Liver (tissue), 9 donors: ENCODE results near the gene PCGF2. TPM values are rescaled to one million over a fixed set of nuclear protein-coding genes. Genes with fewer than 3 reads are reported as not detected.

ENCODE experiments used
- DNase-seq: peaks from one replicate; pipeline ENCODE4 v3.0.0-alpha.2; 2017; ENCODE audit warnings: low spot score
- H3K27ac ChIP-seq, 2 donors: one replicate each; pipeline ENCODE4 v1.7.0; 2013; ENCODE audit warnings: inconsistent platforms in 2 of 2, low read length in 2 of 2, control low read depth in 1 of 2, low read depth in 1 of 2, mild to moderate bottlenecking in 1 of 2
- H3K27me3 ChIP-seq, 4 donors: one replicate each; pipeline versions ENCODE4 v1.6.1 to v1.7.0; 2013; ENCODE audit warnings: low read length in 3 of 4, inconsistent platforms in 1 of 4, mild to moderate bottlenecking in 1 of 4, moderate library complexity in 1 of 4; ENCODE audit not compliant: control insufficient read depth in 4 of 4, insufficient read depth in 4 of 4
- H3K36me3 ChIP-seq, 4 donors: one replicate each; pipeline versions ENCODE4 v1.6.1 to v1.7.0; 2013; ENCODE audit warnings: low read length in 3 of 4, mild to moderate bottlenecking in 3 of 4, low read depth in 1 of 4, moderate library complexity in 1 of 4; ENCODE audit not compliant: control insufficient read depth in 4 of 4, insufficient read depth in 3 of 4
- H3K4me1 ChIP-seq, 4 donors: one replicate each; pipeline versions ENCODE4 v1.6.1 to v1.7.0; 2013; ENCODE audit warnings: low read length in 3 of 4, mild to moderate bottlenecking in 3 of 4, moderate library complexity in 1 of 4; ENCODE audit not compliant: control insufficient read depth in 4 of 4, insufficient read depth in 4 of 4
- H3K4me3 ChIP-seq, 3 donors: one replicate each; pipeline versions ENCODE4 v1.6.1 to v1.7.0; 2013; ENCODE audit warnings: low read length in 3 of 3, control low read depth in 1 of 3, low read depth in 1 of 3, mild to moderate bottlenecking in 1 of 3
- H3K9ac ChIP-seq, 2 donors: one replicate each; pipeline ENCODE4 v1.7.0; 2013; ENCODE audit warnings: low read length in 2 of 2, mild to moderate bottlenecking in 2 of 2, moderate library complexity in 2 of 2, control low read depth in 1 of 2, low read depth in 1 of 2
- H3K9me3 ChIP-seq, 4 donors: one replicate each; pipeline versions ENCODE4 v1.6.1 to v1.7.0; 2013; ENCODE audit warnings: low read length in 3 of 4; ENCODE audit not compliant: control insufficient read depth in 4 of 4
- CTCF ChIP-seq: fragments of 150-350 bp; IDR thresholded peaks from 2 replicates; pipeline ENCODE4 v1.5.1; 2017; ENCODE audit warnings: improper control_type of control experiment, low read depth, low read length; ENCODE audit not compliant: missing input control
- FOXA1 ChIP-seq: IDR thresholded peaks from 2 replicates; pipeline ENCODE4 v1.6.1; 2016; ENCODE audit warnings: antibody characterized with exemption
- FOXA2 ChIP-seq: IDR thresholded peaks from 2 replicates; pipeline ENCODE4 v1.6.1; 2016; ENCODE audit warnings: antibody characterized with exemption
- GABPA ChIP-seq, 2 donors: IDR thresholded peaks in 1 of 2; conservative IDR thresholded peaks in 1 of 2; 2 replicates each; pipeline ENCODE4 v1.6.1; 2016; ENCODE audit warnings: antibody characterized with exemption in 2 of 2, mild to moderate bottlenecking in 1 of 2, moderate library complexity in 1 of 2
- JUND ChIP-seq, 2 donors: IDR thresholded peaks; 2 replicates each; pipeline ENCODE4 v1.6.1; 2016; ENCODE audit warnings: antibody characterized with exemption in 2 of 2
- REST ChIP-seq: IDR thresholded peaks from 2 replicates; pipeline ENCODE4 v1.6.1; 2016; ENCODE audit warnings: antibody characterized with exemption, mild to moderate bottlenecking
- RXRA ChIP-seq, 2 donors: IDR thresholded peaks; 2 replicates each; pipeline ENCODE4 v1.6.1; 2017 to 2018; ENCODE audit warnings: antibody characterized with exemption in 2 of 2, mild to moderate bottlenecking in 1 of 2
- SP1 ChIP-seq: IDR thresholded peaks from 2 replicates; pipeline ENCODE4 v1.6.1; 2018; ENCODE audit warnings: antibody characterized with exemption, mild to moderate bottlenecking
- TAF1 ChIP-seq: conservative IDR thresholded peaks from 2 replicates; pipeline ENCODE4 v1.6.1; 2016; ENCODE audit warnings: antibody characterized with exemption, mild to moderate bottlenecking
- YY1 ChIP-seq: IDR thresholded peaks from 2 replicates; pipeline ENCODE4 v1.6.1; 2016; ENCODE audit warnings: antibody characterized with exemption, mild to moderate bottlenecking
- ZBTB33 ChIP-seq: IDR thresholded peaks from 2 replicates; pipeline ENCODE4 v1.6.1; 2016; ENCODE audit warnings: antibody characterized with exemption
- whole genome bisulfite sequencing: extraction: QIAGEN DNeasy Blood & Tissue Kit; methylation state at CpG from one replicate; pipeline ENCODE4 v1.1.7; 2013; 5-methylcytosine and 5-hydroxymethylcytosine counted together
- polyA plus RNA-seq, 2 donors: library from polyadenylated mRNA; stranded (reverse) in 1 of 2; unstranded in 1 of 2; fragments of 200-250 nt in 1 of 2; fragments of >200 nt in 1 of 2; fragmentation: Nextera tagmentation in 1 of 2; extraction: Ambion mirVana in 1 of 2; gene quantifications; one replicate each; pipeline versions ENCODE4 v1.2.1 to v1.2.3, GENCODE V29; 2013 to 2015
- total RNA-seq, 2 donors: library from RNA; depleted of rRNA; stranded (reverse); fragments of >200 nt; gene quantifications; one replicate each; pipeline ENCODE4 v1.2.3, GENCODE V29; 2014
- donor health status: healthy.
- donor health status: healthy.
- donor health status: healthy.
- donor health status: healthy.
- donor health status: healthy.

The PCGF2 gene
- total and polyA plus RNA-seq, 4 donors: 1.2 to 3.2 (median 1.8) TPM

GRCh38 chr17:38749223-38750043, 1.3 kb upstream of the PCGF2 start (continued):
- TF ChIP-seq GABPA (IDR thresholded peaks at IDR 0.05 in 1 of 2, conservative IDR thresholded peaks at IDR 0.05 in 1 of 2) (peak; percentile 22 to 82), FOXA2 (no peak), SP1 (peak; percentile 71), RXRA (IDR thresholded peaks at IDR 0.05) (peak; percentile 65 to 71), TAF1 (no peak), CTCF (peak; percentile 1), YY1 (peak; percentile 71)

- no peak for DNase-seq
- 1% methylated on average over 32 of the region's 32 CpGs for WGBS
- Histone ChIP-seq H3K27me3 (no peaks in the 10 kb centered on the region), H3K36me3 (no peaks in the 10 kb centered on the region), H3K9me3 (no peaks in the 10 kb centered on the region), H3K27ac (peak overlapping the region; percentile 38 to 69), H3K4me1 (peaks cover 17 to 51% (median 40%) of the 10 kb centered on the region in 4 donors), H3K9ac (no peak overlapping the region), H3K4me3 (peak overlapping the region; percentile 22 to 71 (median 60))
- TF ChIP-seq JUND (IDR thresholded peaks at IDR 0.05) (no peak), CTCF (no peak), ZBTB33 (no peak), FOXA1 (no peak), SP1 (no peak), REST (no peak), FOXA2 (no peak)
Measured at GRCh38 chr17:38748892-38749222, 721 bp upstream of the PCGF2 start.
